H1 (cell line): Measurements from ENCODE around the gene SMARCC1. TPM values are rescaled to one million over a fixed set of nuclear protein-coding genes. Genes with fewer than 3 reads are reported as not detected.

Experiments
- CTBP2 ChIP-seq: IDR thresholded peaks from 2 replicates; pipeline ENCODE4 v1.7.0; 2011; ENCODE audit warnings: borderline replicate concordance, mild to moderate bottlenecking, moderate library complexity, mixed read lengths, low read length; ENCODE audit not compliant: insufficient read depth, insufficient read length
- polyA plus RNA-seq, 7 experiments: library from polyadenylated mRNA; depleted of rRNA in 3 of 7; stranded (reverse) in 5 of 7; unstranded in 2 of 7; fragments of >200 nt in 5 of 7; fragments of 200-250 nt in 2 of 7; gene quantifications; 1 replicate in 5 of 7; 2 replicates in 1 of 7; 4 replicates in 1 of 7; pipeline versions ENCODE4 v1.2.1 to v1.2.3, GENCODE V29; 2011 to 2013; ENCODE audit warnings: missing spikeins in 2 of 7, mixed read lengths in 2 of 7
- total RNA-seq: library from RNA; stranded (reverse); fragmentation: NEBNext Ultra II Directional; extraction: Animal tissue kit (Norgen Biotek cat#: 25700); gene quantifications from 2 replicates; pipeline ENCODE4 v1.2.1, GENCODE V29; 2021

The SMARCC1 gene
- total and polyA plus RNA-seq, 2 of the 8 experiments (the other 6 are each of a cell fraction or from before 2014, with no cell fraction given): 64.1 to 335 TPM

DNA sequence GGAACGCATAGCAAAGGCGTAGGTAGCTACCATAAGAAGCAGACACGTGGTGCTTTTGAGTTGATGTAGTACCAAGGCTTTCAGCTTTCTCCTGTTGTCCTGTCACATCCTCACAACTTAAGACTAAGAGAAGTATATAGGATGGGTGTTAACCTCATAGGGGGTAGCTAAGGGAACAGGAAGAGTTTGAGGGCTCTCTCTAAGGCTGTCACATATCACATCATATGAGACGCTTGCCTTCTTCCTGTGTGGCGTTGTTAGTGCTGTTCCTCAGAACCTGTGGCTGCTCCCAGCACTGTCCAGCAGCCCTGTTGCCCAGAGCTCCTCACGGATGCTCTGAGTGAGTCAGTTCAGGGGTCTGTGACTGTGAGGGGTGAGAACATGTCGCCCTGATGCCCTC lies 35.9 kb upstream of the SMARCC1 start (continued):
- no peak for TF ChIP-seq CTBP2
